SK-N-SH (cell line): ENCODE data around the gene CDK11B.

ENCODE experiments used
- MXI1 ChIP-seq: IDR thresholded peaks from 2 replicates; pipeline ENCODE4 v1.6.1; 2012; ENCODE audit warnings: mild to moderate bottlenecking, low read depth, low read length, improper control_type of control experiment
- TF ChIP-seq, protein P1 (sequence below): fragments of 200-600 bp; sonication (generic); IDR thresholded peaks from 2 replicates; pipeline ENCODE4 v1.6.1; 2017; ENCODE audit warnings: antibody characterized with exemption, mild to moderate bottlenecking, moderate library complexity

DNA sequence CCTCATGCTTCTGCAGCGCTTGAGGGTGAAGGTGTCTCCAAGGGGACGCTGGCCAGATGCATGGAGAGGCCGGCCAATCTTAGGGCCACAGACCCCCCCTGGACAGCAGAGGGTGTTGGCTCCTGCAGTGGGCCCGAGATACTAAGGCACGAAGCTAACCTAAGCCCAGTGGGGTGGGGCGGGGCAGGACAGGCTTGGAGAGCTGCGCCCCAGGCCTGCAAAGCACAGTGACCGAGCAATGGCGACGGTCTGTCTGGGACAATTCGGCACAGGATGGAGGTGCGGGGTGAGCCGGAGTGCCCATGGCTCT, 60.1 kb downstream of the CDK11B start:
- TF ChIP-seq, protein P1, sequence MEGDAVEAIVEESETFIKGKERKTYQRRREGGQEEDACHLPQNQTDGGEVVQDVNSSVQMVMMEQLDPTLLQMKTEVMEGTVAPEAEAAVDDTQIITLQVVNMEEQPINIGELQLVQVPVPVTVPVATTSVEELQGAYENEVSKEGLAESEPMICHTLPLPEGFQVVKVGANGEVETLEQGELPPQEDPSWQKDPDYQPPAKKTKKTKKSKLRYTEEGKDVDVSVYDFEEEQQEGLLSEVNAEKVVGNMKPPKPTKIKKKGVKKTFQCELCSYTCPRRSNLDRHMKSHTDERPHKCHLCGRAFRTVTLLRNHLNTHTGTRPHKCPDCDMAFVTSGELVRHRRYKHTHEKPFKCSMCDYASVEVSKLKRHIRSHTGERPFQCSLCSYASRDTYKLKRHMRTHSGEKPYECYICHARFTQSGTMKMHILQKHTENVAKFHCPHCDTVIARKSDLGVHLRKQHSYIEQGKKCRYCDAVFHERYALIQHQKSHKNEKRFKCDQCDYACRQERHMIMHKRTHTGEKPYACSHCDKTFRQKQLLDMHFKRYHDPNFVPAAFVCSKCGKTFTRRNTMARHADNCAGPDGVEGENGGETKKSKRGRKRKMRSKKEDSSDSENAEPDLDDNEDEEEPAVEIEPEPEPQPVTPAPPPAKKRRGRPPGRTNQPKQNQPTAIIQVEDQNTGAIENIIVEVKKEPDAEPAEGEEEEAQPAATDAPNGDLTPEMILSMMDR: no peak
- no peak for TF ChIP-seq MXI1
